T-cell (primary cell): ENCODE data around the gene TP53BP2. TPM values are rescaled to one million over a fixed set of nuclear protein-coding genes. Genes with fewer than 3 reads are reported as not detected.

Experiments used
- ATAC-seq, 4 experiments: fragments of 200-7000 bp in 3 of 4; fragments of 150-1000 bp in 1 of 4; cut with Tn5 transposase; replicated peaks in 1 of 4; 1 replicate in 3 of 4; 2 replicates in 1 of 4; pipeline ENCODE4 v1.10.0; 2021; ENCODE audit warnings: moderate library complexity in 3 of 4, mild to moderate bottlenecking in 2 of 4, moderate number of reproducible peaks in 1 of 4
- CTCF ChIA-PET, 2 donors: fragments of 300-600 bp; sonication (Branson Sonifier 250); formaldehyde crosslinking; loops; one replicate each; lab custom pipeline; 2022; ENCODE audit warnings: antibody characterized with exemption in 2 of 2; lab: Charles Lee
- POLR2A ChIA-PET, 2 donors: fragments of 300-600 bp; sonication (Branson Sonifier 250); formaldehyde crosslinking; loops; one replicate each; lab custom pipeline; 2022; ENCODE audit warnings: antibody characterized with exemption in 2 of 2; lab: Charles Lee
- DNase-seq, 35 experiments: peaks; one replicate each; pipeline versions ENCODE4 v3.0.0 to v3.0.0-alpha.2; 2013 to 2023
- H3K27ac ChIP-seq: one replicate; pipeline ENCODE4 v1.5.1; 2013; ENCODE audit warnings: low read length
- H3K27me3 ChIP-seq, 2 experiments: replicated peaks in 1 of 2; 1 replicate in 1 of 2; 2 replicates in 1 of 2; pipeline versions ENCODE4 v1.6.1 to v1.7.0; 2013; ENCODE audit warnings: low read length in 1 of 2, mixed read lengths in 1 of 2; ENCODE audit not compliant: control insufficient read depth in 2 of 2, insufficient read depth in 2 of 2; ENCODE audit errors: extremely low read depth in 1 of 2
- H3K36me3 ChIP-seq, 2 donors: 1 replicate in 1 of 2; 2 replicates in 1 of 2; pipeline versions ENCODE4 v1.6.1 to v1.7.0; 2013; ENCODE audit warnings: low read length in 1 of 2; ENCODE audit not compliant: control insufficient read depth in 2 of 2, insufficient read depth in 1 of 2; ENCODE audit errors: extremely low read depth in 1 of 2
- H3K4me1 ChIP-seq, 2 experiments: 1 replicate in 1 of 2; 2 replicates in 1 of 2; pipeline versions ENCODE4 v1.6.1 to v1.7.0; 2013; ENCODE audit warnings: low read length in 2 of 2, mixed read lengths in 1 of 2; ENCODE audit not compliant: insufficient read depth in 2 of 2, control insufficient read depth in 1 of 2; ENCODE audit errors: extremely low read depth in 1 of 2
- H3K4me3 ChIP-seq, 2 donors: 1 replicate in 1 of 2; 2 replicates in 1 of 2; pipeline versions ENCODE4 v1.5.1 to v1.7.0; 2013; ENCODE audit warnings: mild to moderate bottlenecking in 2 of 2, low read length in 1 of 2, moderate library complexity in 1 of 2; ENCODE audit not compliant: control insufficient read depth in 1 of 2; ENCODE audit errors: extremely low read depth in 1 of 2
- H3K9me3 ChIP-seq: 2 replicates; pipeline ENCODE4 v1.7.0; 2013
- H3K27ac Mint-ChIP-seq, 2 donors: one replicate each; pipeline ENCODE4 v1.8.0; 2020 to 2021; ENCODE audit warnings: mild to moderate bottlenecking in 2 of 2, mixed read lengths in 2 of 2
- H3K27me3 Mint-ChIP-seq, 2 donors: one replicate each; pipeline ENCODE4 v1.8.0; 2021 to 2022; ENCODE audit warnings: mixed read lengths in 2 of 2
- H3K36me3 Mint-ChIP-seq: one replicate; pipeline ENCODE4 v1.8.0; 2021; ENCODE audit warnings: mixed read lengths
- H3K4me1 Mint-ChIP-seq, 3 donors: one replicate each; pipeline ENCODE4 v1.8.0; 2020 to 2022; ENCODE audit warnings: mixed read lengths in 3 of 3, mild to moderate bottlenecking in 1 of 3
- H3K4me3 Mint-ChIP-seq, 3 donors: one replicate each; pipeline ENCODE4 v1.8.0; 2020 to 2022; ENCODE audit warnings: mild to moderate bottlenecking in 3 of 3, mixed read lengths in 3 of 3, moderate library complexity in 3 of 3
- H3K9me3 Mint-ChIP-seq, 3 donors: one replicate each; pipeline ENCODE4 v1.8.0; 2020 to 2022; ENCODE audit warnings: mixed read lengths in 3 of 3
- WGBS: methylation state at CpG from one replicate; pipeline ENCODE4 v1.1.5; 2013; ENCODE audit warnings: missing lambda C conversion rate; ENCODE audit not compliant: insufficient coverage; 5-methylcytosine and 5-hydroxymethylcytosine counted together
- total RNA-seq, 35 experiments: library from RNA in 6 of 35; stranded (reverse) in 6 of 35; fragments of 120-200 nt in 1 of 35; gene quantifications; one replicate each; pipeline versions ENCODE4 v1.2.1 to v1.2.4 and lab custom pipeline; 2013 to 2026

Gene TP53BP2
- total RNA-seq, 5 donors from 2014 or later (not counting 1 experiment from before 2014, with no cell fraction given): 46.9 to 84.0 (median 53.1) TPM

DNA sequence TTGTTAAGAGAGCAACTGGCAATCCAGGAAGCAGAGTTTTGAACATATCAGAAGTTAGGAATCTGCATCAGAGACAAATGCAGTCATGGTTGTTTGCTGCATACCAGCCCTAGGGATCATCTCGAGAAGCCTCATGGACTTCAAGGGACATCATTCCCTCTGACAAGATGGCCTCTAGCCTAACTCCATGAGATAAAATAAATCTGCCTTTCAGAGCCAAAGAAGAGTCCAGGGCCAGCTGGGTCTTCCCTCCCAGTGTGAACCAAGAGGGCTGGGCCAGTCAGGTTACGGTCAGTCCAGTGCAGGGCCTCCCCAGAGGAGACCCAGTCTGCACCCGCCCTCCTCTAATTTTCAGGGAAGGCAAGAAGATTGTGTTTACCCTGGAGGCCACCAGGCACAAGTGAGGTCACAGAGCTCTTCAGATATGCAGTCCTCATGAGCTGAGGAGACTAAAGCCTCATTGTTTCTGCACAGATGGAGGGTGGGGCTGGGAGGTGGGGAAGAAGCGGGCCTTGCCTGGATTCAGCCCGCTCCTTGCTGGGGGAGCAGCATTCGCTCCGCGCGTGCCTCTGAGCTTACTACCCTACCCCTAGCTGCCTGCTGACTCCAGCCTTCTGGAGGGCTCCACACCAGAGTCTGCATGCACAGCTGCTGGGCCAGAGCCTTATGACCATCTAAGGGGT is 80.6 kb downstream of the TP53BP2 start:
- peaks cover 9 to 73% of the 10 kb centered on the region in 2 donors for H3K36me3 ChIP-seq
- H3K36me3 Mint-ChIP-seq: peaks cover 57% of the 10 kb centered on the region
- ATAC-seq (no peak), DNase-seq (no peak)
- no peak overlapping the region for H3K27ac ChIP-seq
- H3K27me3 Mint-ChIP-seq: no peaks in the 10 kb centered on the region
- H3K4me1 Mint-ChIP-seq: no peaks in the 10 kb centered on the region
- no peak overlapping the region for H3K27ac Mint-ChIP-seq
- 85% methylated on average over 3 of the region's 9 CpGs for WGBS
- H3K4me3 Mint-ChIP-seq: no peak overlapping the region
- no peak overlapping the region for H3K4me3 ChIP-seq
- CTCF ChIA-PET: interaction anchor here in 1 of 2 donors (1.0 kb wide), 1 partner anchor 16 kb away, joined by 4 read pairs; no protein-coding TSS in a partner anchor
- H3K9me3 ChIP-seq: no peaks in the 10 kb centered on the region
- POLR2A ChIA-PET: interaction anchor here in 1 of 2 donors (0.6 kb wide), 1 partner anchor 52 kb away, joined by 3 read pairs; no protein-coding TSS in a partner anchor
- no peaks in the 10 kb centered on the region for H3K9me3 Mint-ChIP-seq
- no peaks in the 10 kb centered on the region for H3K4me1 ChIP-seq
- H3K27me3 ChIP-seq: no peaks in the 10 kb centered on the region

DNA sequence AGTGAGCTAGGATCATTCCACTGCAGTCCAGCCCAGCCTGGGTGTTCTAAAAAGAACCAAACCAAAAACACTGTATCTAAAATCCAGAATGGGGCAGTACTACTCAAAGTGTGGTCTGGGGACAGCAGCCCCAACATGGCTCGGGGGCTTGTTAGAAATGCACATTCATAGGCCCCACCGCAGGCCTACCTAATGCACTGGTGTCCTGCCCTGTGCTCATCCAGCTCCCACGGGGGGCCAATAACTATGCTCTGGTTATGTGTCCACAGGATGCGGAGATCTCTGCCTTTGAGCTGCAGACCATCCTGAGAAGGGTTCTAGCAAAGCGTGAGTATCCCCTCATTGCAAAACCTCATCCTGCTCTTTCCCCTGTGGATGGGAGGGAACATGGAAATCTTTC is 81.9 kb downstream of the TP53BP2 start:
- Histone ChIP-seq H3K4me3 (no peak overlapping the region), H3K27me3 (no peaks in the 10 kb centered on the region), H3K9me3 (no peaks in the 10 kb centered on the region), H3K4me1 (no peaks in the 10 kb centered on the region), H3K36me3 (peaks cover 9 to 75% of the 10 kb centered on the region in 2 donors), H3K27ac (no peak overlapping the region)
- Mint-ChIP-seq H3K36me3 (peaks cover 58% of the 10 kb centered on the region), H3K27me3 (no peaks in the 10 kb centered on the region), H3K27ac (no peak overlapping the region), H3K9me3 (no peaks in the 10 kb centered on the region), H3K4me1 (no peaks in the 10 kb centered on the region), H3K4me3 (no peak overlapping the region)
- ChIA-PET POLR2A (interaction anchor here in 1 of 2 donors (0.6 kb wide), 1 partner anchor 675 kb away, joined by 3 read pairs; no protein-coding TSS in a partner anchor), CTCF (no interaction called here)
- DNase-seq (no peak), ATAC-seq (no peak)
- WGBS: 100% methylated on average over 3 of the region's 5 CpGs

DNA sequence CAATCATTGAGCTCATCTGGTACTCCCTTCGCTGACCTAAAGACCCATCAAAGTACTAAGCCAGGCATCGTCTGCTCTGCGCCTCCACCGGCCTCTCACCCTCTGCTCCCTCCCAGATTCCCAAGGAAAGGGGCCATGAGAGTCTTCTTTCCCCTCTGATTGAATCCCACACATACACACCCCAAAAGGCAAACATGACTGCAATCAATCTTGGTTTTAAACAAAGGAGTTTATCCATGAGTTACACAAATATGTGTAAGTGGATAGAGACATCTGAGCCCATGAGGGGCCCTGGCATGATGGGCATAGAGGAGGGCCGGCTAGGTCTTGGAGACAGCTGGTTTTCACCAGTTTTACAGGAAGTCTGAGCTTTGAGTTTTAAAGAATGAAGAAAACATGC is 82.5 kb downstream of the TP53BP2 start:
- H3K36me3 Mint-ChIP-seq: peaks cover 60% of the 10 kb centered on the region
- peak overlapping the region in 1 of 3 donors; percentile 24 for H3K4me3 Mint-ChIP-seq
- Histone ChIP-seq H3K4me1 (no peaks in the 10 kb centered on the region), H3K27me3 (no peaks in the 10 kb centered on the region), H3K27ac (no peak overlapping the region), H3K4me3 (no peak overlapping the region), H3K9me3 (no peaks in the 10 kb centered on the region), H3K36me3 (peaks cover 9 to 81% of the 10 kb centered on the region in 2 donors)
- H3K9me3 Mint-ChIP-seq: no peaks in the 10 kb centered on the region
- ChIA-PET CTCF (interaction anchor here (0.6 to 0.7 kb wide), 3 partner anchors 87 to 639 kb away, joined by 3 to 7 read pairs (median 4); no protein-coding TSS in a partner anchor), POLR2A (no interaction called here)
- H3K27ac Mint-ChIP-seq: peak overlapping the region in 1 of 2 donors; percentile 32
- no peaks in the 10 kb centered on the region for H3K4me1 Mint-ChIP-seq
- no peak for ATAC-seq
- DNase-seq: no peak
- H3K27me3 Mint-ChIP-seq: no peaks in the 10 kb centered on the region
- 96% methylated on average over 5 of the region's 5 CpGs for WGBS

DNA sequence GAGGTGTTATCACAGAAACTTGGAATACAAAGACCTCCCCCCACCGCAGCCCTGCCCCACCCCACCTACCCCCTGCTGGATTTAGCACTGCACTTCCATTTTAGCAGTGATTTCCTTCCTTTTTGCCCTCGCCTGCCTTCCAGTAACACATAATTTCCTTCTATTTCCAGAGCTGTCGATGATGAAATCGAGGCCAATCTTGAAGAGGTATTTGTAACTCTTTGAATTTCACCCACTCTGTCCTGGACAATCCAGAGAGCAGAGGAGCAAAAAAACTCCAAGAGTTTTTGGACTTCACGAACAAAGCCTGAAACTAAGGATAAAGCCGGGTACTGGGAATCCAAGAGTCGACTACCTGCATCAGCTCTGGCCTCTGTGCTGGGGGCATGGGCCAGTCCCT is 84.3 kb downstream of the TP53BP2 start:
- no peak overlapping the region for H3K27ac ChIP-seq
- Mint-ChIP-seq H3K36me3 (peaks cover 62% of the 10 kb centered on the region), H3K9me3 (no peaks in the 10 kb centered on the region), H3K4me3 (no peak overlapping the region), H3K4me1 (no peaks in the 10 kb centered on the region), H3K27me3 (no peaks in the 10 kb centered on the region), H3K27ac (no peak overlapping the region)
- ATAC-seq (no peak), DNase-seq (no peak)
- H3K9me3 ChIP-seq: no peaks in the 10 kb centered on the region
- H3K27me3 ChIP-seq: no peaks in the 10 kb centered on the region
- H3K36me3 ChIP-seq: peaks cover 8 to 96% of the 10 kb centered on the region in 2 donors
- ChIA-PET POLR2A (no interaction called here), CTCF (no interaction called here)
- H3K4me3 ChIP-seq: no peak overlapping the region
- WGBS: 93% methylated on average over 3 of the region's 7 CpGs
- H3K4me1 ChIP-seq: no peaks in the 10 kb centered on the region

DNA sequence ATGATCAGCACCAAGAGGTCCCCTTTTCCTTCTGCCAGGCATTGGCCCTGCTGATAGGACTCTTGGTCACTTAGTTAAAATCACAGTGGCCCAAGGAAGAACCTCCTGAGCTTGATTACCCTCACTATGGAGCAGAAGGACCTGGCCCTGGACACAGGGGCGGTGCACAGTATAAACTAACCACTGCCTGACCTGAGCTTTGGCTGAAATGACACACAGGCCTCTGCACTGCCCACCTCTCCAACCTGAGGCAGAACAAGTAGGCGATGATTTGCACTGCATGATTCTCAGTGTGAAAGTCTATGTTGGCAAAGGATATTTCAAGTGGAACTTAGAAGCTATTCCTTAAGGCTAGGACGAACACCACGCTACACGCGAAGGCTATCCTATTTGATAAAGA is 84.9 kb downstream of the TP53BP2 start:
- WGBS: 100% methylated on average over 2 of the region's 6 CpGs
- H3K36me3 ChIP-seq: peaks cover 3 to 96% of the 10 kb centered on the region in 2 donors
- no peak overlapping the region for H3K27ac Mint-ChIP-seq

DNA sequence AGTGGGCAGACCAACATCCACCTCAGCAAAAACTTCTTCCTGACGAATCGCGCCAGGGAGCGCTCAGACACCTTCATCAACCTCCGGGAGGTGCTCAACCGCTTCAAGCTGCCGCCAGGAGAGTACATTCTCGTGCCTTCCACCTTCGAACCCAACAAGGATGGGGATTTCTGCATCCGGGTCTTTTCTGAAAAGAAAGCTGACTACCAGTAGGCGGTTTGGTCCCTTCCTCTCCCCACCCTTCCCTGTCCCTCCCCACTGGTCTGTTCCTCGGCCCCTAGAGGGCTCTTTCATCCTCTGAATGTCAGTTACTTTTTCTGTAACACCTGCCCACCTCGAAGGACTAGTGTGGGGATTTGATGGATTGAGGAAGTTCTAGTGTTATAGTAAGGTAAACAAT is 86.5 kb downstream of the TP53BP2 start:
- Histone ChIP-seq H3K4me1 (no peaks in the 10 kb centered on the region), H3K9me3 (no peaks in the 10 kb centered on the region), H3K27ac (no peak overlapping the region), H3K4me3 (no peak overlapping the region), H3K36me3 (peaks cover 3 to 96% of the 10 kb centered on the region in 2 donors), H3K27me3 (no peaks in the 10 kb centered on the region)
- no peak overlapping the region for H3K4me3 Mint-ChIP-seq
- H3K27me3 Mint-ChIP-seq: no peaks in the 10 kb centered on the region
- POLR2A ChIA-PET: no interaction called here
- CTCF ChIA-PET: interaction anchor here (0.6 to 0.7 kb wide), 2 partner anchors 16 to 29 kb away, joined by 3 to 4 read pairs; no protein-coding TSS in a partner anchor
- no peak for DNase-seq
- H3K9me3 Mint-ChIP-seq: no peaks in the 10 kb centered on the region
- WGBS: 94% methylated on average over 11 of the region's 13 CpGs
- H3K4me1 Mint-ChIP-seq: no peaks in the 10 kb centered on the region
- H3K27ac Mint-ChIP-seq: no peak overlapping the region
- H3K36me3 Mint-ChIP-seq: peaks cover 63% of the 10 kb centered on the region
- no peak for ATAC-seq

More for the DNA sequence above, 84.9 kb downstream of the TP53BP2 start:
- no peak overlapping the region for H3K4me3 ChIP-seq
- ChIA-PET CTCF (no interaction called here), POLR2A (no interaction called here)
- Mint-ChIP-seq H3K36me3 (peaks cover 58% of the 10 kb centered on the region), H3K9me3 (no peaks in the 10 kb centered on the region), H3K4me1 (no peaks in the 10 kb centered on the region), H3K4me3 (no peak overlapping the region), H3K27me3 (no peaks in the 10 kb centered on the region)
- no peaks in the 10 kb centered on the region for H3K4me1 ChIP-seq
- H3K27me3 ChIP-seq: no peaks in the 10 kb centered on the region
- no peak for DNase-seq
- H3K27ac ChIP-seq: no peak overlapping the region
- ATAC-seq: no peak
- no peaks in the 10 kb centered on the region for H3K9me3 ChIP-seq
